GM19328 (cell line): ENCODE results near the gene GGA1.
A peak's percentile ranks its signal among the peaks of the same experiment; 100 is the strongest.
"Not testable (repeated sequence)": the region's sequence is repeated elsewhere in the genome, so short reads cannot be mapped to it uniquely, and the experiment has no call there.

Experiments used
- ATAC-seq: cut with Tn5 transposase; IDR thresholded peaks from one replicate; pipeline ENCODE4 v1.9.1; 2021; ENCODE audit warnings: mild to moderate bottlenecking, moderate library complexity; ENCODE audit not compliant: unreplicated experiment

Gene GGA1

GRCh38 chr22:37643225-37643847 lies 34.7 kb downstream of the GGA1 start:
- ATAC-seq, result no peak

- ATAC-seq, result no peak
Measured at GRCh38 chr22:37647317-37647716, 38.7 kb downstream of the GGA1 start.

- ATAC-seq, result no peak
Measured at GRCh38 chr22:37647928-37648327, 39.3 kb downstream of the GGA1 start.

- ATAC-seq, result no peak
Measured at GRCh38 chr22:37650463-37651136, 42.0 kb downstream of the GGA1 start.

GRCh38 chr22:37654563-37655251 lies 46.1 kb downstream of the GGA1 start:
- ATAC-seq, result no peak

GRCh38 chr22:37655252-37655563 lies 46.6 kb downstream of the GGA1 start:
- ATAC-seq, result no peak

- not testable (repeated sequence) for ATAC-seq
Measured at GRCh38 chr22:37656583-37656982, 47.9 kb downstream of the GGA1 start.

- ATAC-seq, result no peak
Measured at GRCh38 chr22:37657590-37658132, 49.0 kb downstream of the GGA1 start.

GRCh38 chr22:37658133-37659065 lies 49.8 kb downstream of the GGA1 start, which contains the start of gene PDXP:
Gene PDXP, plus strand, starts transcription at chr22:37658723. Its CDS starts 60 bp downstream, at chr22:37658783.
- ATAC-seq, result peak; percentile 74

- ATAC-seq, result peak; percentile 3
Measured at GRCh38 chr22:37659066-37659896, 50.6 kb downstream of the GGA1 start.

- ATAC-seq, result no peak
Measured at GRCh38 chr22:37659897-37660708, 51.5 kb downstream of the GGA1 start.

GRCh38 chr22:37660709-37661045 lies 52.0 kb downstream of the GGA1 start:
- no peak for ATAC-seq

GRCh38 chr22:37661160-37661924 lies 52.7 kb downstream of the GGA1 start:
- ATAC-seq, result no peak

- no peak for ATAC-seq
Measured at GRCh38 chr22:37662039-37662438, 53.4 kb downstream of the GGA1 start.

GRCh38 chr22:37663521-37664140 lies 55.0 kb downstream of the GGA1 start:
- ATAC-seq, result no peak

- ATAC-seq, result no peak
Measured at GRCh38 chr22:37664249-37665101, 55.8 kb downstream of the GGA1 start.

- no peak for ATAC-seq
Measured at GRCh38 chr22:37665487-37665886, 56.9 kb downstream of the GGA1 start.
